Measurements from ENCODE around the gene EHBP1L1.
"Not testable (repeated sequence)": the region's sequence is repeated elsewhere in the genome, so short reads cannot be mapped to it uniquely, and the experiment has no call there.

EHBP1L1 gene

DNA sequence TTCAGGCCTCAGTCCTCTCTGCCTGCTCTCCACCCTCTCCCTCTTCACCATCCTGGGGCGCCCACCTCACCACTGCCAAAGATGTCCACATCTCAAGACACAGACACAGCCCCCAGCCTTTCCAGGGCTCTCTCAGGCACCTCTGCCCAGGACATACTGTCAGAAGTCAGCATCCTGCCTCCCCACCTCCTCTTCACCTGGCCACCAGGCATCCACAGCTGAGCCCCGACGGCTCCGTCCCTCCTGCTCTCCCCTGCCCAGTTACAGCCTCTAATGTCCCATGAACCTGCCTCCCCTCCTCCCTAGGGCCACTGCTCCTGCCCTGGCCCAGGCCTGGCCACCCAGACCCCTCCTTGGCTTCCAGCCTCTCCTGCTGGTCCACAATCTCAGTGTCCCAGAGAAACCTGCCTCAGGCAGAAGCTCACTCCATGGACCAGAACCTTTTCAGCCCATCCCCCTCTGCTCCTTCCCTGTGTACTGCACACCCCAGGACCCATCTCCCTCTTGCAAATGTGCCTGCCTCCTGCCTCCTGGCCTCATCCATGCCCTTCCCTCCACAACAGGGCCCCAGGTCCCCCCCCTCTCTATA lies 20.9 kb upstream of the EHBP1L1 start:
- H3K4me3 Mint-ChIP-seq, result peak overlapping the region; percentile 63
- peaks cover 63% of the 10 kb centered on the region for H3K4me1 Mint-ChIP-seq
- peaks cover 1% of the 10 kb centered on the region for H3K36me3 Mint-ChIP-seq
- H3K27ac Mint-ChIP-seq, result peak overlapping the region; percentile 73
- no peaks in the 10 kb centered on the region for H3K9me3 Mint-ChIP-seq
- no peaks in the 10 kb centered on the region for H3K27me3 Mint-ChIP-seq

DNA sequence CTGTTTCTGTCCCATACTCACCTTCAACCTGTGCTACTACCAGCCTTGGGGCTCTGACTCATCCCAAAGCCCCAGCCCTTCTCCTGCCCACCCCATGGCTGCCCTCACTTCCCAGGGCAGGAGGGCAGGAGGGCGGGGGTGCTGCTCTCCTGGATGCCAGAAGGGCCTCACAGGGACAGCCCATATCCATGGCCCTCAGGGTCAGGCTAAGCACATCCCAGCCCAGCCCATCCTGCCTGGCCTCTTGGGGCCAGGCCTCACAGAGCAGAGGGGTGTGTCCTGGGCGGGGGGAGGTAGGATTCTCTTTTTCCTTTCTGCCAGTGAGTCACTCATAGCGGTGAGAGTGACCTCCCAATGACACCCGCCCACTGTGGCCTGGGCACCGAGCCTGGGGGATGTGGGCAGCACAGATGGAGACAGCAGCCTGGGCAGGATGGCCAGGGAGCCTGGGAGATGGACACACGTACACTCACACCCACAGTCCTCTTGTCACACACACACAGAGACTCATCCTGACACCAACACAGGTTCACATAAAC lies 20.1 kb upstream of the EHBP1L1 start:
- H3K36me3 Mint-ChIP-seq, result peaks cover 1% of the 10 kb centered on the region
- peaks cover 71% of the 10 kb centered on the region for H3K4me1 Mint-ChIP-seq
- no peaks in the 10 kb centered on the region for H3K27me3 Mint-ChIP-seq
- H3K4me3 Mint-ChIP-seq, result peak overlapping the region; percentile 87
- no peaks in the 10 kb centered on the region for H3K9me3 Mint-ChIP-seq
- peak overlapping the region; percentile 71 for H3K27ac Mint-ChIP-seq

DNA sequence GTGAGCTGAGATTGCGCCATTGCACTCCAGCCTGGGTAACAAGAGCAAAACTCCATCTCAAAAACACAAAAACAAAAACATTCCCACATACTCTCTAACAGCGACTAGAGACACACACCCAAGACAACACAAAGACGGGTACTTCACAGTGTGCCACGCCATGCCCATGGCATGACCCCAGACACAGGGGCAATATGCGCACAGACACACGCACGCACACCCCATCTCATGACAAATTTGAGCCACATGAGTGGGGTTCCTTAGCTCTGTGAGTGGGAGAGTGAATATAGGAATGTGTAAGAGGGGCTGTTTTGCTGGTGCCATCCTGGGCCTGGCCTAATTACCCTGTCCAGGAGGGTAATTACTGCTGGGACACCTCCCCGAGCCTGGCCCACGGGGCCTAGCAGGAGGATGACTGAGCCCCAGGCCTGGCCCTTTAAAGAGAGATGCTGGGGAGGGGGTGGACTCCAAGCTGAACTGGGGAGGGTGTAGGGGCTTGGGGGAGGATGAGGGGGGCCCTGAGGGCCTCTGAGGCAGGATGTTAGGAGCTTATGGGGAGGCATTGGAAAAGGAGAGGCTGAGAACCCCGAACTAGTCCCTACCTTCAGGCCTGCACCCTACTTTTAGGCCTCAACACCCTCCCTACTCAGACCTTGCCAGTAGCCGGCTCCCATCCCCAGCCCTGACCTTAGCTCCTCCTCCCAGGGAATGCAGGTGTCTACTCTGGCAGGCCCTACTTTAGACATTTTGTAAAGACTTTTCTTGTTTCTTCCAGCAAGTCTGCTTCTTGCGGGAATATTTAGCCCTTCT lies 19.2 kb upstream of the EHBP1L1 start:
- peak overlapping the region; percentile 87 for H3K4me3 Mint-ChIP-seq
- peak overlapping the region; percentile 93 for H3K27ac Mint-ChIP-seq
- peaks cover under 1% of the 10 kb centered on the region for H3K36me3 Mint-ChIP-seq
- H3K9me3 Mint-ChIP-seq, result no peaks in the 10 kb centered on the region
- H3K27me3 Mint-ChIP-seq, result no peaks in the 10 kb centered on the region
- peaks cover 68% of the 10 kb centered on the region for H3K4me1 Mint-ChIP-seq

GRCh38 chr11:65557280-65558001 lies 18.4 kb upstream of the EHBP1L1 start:
- Mint-ChIP-seq H3K27me3 (no peaks in the 10 kb centered on the region), H3K27ac (peak overlapping the region; percentile 93), H3K36me3 (no peaks in the 10 kb centered on the region), H3K4me1 (peaks cover 67% of the 10 kb centered on the region), H3K4me3 (peak overlapping the region; percentile 87), H3K9me3 (no peaks in the 10 kb centered on the region)

GRCh38 chr11:65558002-65558929 lies 17.6 kb upstream of the EHBP1L1 start, which contains the start of gene LTBP3:
Gene LTBP3 (minus strand): TSS chr11:65558359. CDS start chr11:65557959, 400 bp downstream.
- Mint-ChIP-seq H3K27ac (peak within 1 kb of the TSS; percentile 93), H3K4me1 (peaks cover 61% of the 10 kb centered on the region)

GRCh38 chr11:65558930-65559509 lies 16.8 kb upstream of the EHBP1L1 start:
- Mint-ChIP-seq H3K27me3 (no peaks in the 10 kb centered on the region), H3K27ac (peak overlapping the region; percentile 88), H3K36me3 (no peaks in the 10 kb centered on the region), H3K9me3 (no peaks in the 10 kb centered on the region), H3K4me1 (peaks cover 68% of the 10 kb centered on the region), H3K4me3 (peak overlapping the region; percentile 51)

More at GRCh38 chr11:65558002-65558929, 17.6 kb upstream of the EHBP1L1 start, which contains the start of gene LTBP3:
- H3K9me3 Mint-ChIP-seq, result no peaks in the 10 kb centered on the region
- peak within 1 kb of the TSS; percentile 87 for H3K4me3 Mint-ChIP-seq
- no peaks in the 10 kb centered on the region for H3K27me3 Mint-ChIP-seq
- no peaks in the 10 kb centered on the region for H3K36me3 Mint-ChIP-seq

DNA sequence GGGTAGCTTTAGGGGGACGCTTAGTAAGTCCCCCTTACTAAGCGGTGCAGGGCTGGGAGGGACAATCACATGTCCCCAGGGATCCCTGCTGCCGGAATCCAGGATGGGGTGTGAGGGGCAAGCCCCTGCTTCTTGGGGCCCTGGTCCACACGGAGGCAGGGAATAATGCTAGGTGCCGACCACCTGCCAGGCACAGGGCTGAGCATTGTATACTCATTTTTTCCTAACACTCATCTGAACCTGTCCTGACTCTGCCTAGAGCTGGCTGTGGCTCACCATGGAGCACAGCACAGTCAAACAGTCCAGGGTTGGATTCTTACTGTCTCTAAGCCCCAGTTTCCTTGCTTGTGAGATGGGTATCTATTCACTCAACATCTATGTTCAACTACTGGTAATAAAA lies 16.3 kb upstream of the EHBP1L1 start:
- H3K27ac Mint-ChIP-seq, result peak overlapping the region; percentile 88
- no peaks in the 10 kb centered on the region for H3K27me3 Mint-ChIP-seq
- H3K4me1 Mint-ChIP-seq, result peaks cover 64% of the 10 kb centered on the region
- no peaks in the 10 kb centered on the region for H3K36me3 Mint-ChIP-seq
- no peaks in the 10 kb centered on the region for H3K9me3 Mint-ChIP-seq
- H3K4me3 Mint-ChIP-seq, result peak overlapping the region; percentile 49

DNA sequence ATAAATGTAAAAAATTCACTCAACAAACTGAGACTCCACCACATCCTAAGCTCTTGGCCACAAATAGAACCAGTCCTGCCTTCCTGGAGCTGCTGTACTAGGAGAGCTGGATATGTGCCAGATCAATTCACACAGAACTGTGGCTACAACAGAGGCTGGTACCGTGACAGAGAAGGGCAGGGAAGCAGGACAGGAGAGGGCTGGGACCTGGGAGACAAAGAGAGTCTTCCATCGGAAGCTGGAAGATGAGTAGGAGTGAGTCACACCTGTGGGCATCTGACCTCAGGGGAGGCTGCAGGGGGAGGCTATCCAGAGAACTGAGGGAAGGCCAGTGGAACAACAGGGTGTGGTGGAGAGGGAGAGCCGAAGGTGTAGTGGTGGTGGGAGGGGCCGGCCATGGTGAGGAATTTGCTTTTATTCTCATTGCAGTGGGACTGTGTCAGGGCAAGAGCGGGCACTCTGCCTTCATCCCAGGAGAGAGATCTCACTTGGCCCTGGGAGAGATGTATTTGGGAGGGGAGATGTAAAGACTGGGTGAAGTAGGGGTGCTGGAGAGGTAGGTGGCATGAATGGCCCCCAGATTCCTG lies 15.8 kb upstream of the EHBP1L1 start:
- Mint-ChIP-seq H3K4me3 (no peak overlapping the region), H3K27me3 (no peaks in the 10 kb centered on the region), H3K27ac (peak overlapping the region; percentile 36), H3K9me3 (no peaks in the 10 kb centered on the region), H3K4me1 (peaks cover 62% of the 10 kb centered on the region), H3K36me3 (no peaks in the 10 kb centered on the region)

- no peaks in the 10 kb centered on the region for H3K27me3 Mint-ChIP-seq
- no peak overlapping the region for H3K4me3 Mint-ChIP-seq
- H3K4me1 Mint-ChIP-seq, result peaks cover 62% of the 10 kb centered on the region
- no peaks in the 10 kb centered on the region for H3K36me3 Mint-ChIP-seq
- H3K9me3 Mint-ChIP-seq, result no peaks in the 10 kb centered on the region
- H3K27ac Mint-ChIP-seq, result no peak overlapping the region
Observed at GRCh38 chr11:65560555-65561418, 15.1 kb upstream of the EHBP1L1 start.

DNA sequence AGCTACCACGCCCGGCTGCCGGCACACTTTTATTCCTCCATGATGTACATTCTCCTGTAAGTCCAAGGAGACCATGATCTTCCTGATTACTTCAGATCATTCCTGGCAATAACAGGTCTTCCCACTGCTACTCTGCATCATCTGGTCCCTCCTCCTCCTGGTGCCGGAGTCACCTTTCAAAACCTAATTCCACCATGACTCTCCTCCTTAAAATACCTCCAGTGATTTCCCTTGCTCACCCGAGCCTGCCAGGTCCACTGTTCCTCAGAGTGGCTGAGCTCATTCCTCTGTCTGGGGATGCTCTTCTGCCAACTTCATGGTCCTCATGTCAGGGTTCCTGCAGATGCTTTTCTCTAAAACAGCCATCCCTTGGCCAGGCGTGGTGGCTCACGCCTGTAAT lies 13.8 kb upstream of the EHBP1L1 start:
- no peaks in the 10 kb centered on the region for H3K36me3 Mint-ChIP-seq
- peak overlapping the region; percentile 57 for H3K4me3 Mint-ChIP-seq
- no peaks in the 10 kb centered on the region for H3K27me3 Mint-ChIP-seq
- H3K9me3 Mint-ChIP-seq, result no peaks in the 10 kb centered on the region
- H3K4me1 Mint-ChIP-seq, result peaks cover 63% of the 10 kb centered on the region
- H3K27ac Mint-ChIP-seq, result peak overlapping the region; percentile 90

DNA sequence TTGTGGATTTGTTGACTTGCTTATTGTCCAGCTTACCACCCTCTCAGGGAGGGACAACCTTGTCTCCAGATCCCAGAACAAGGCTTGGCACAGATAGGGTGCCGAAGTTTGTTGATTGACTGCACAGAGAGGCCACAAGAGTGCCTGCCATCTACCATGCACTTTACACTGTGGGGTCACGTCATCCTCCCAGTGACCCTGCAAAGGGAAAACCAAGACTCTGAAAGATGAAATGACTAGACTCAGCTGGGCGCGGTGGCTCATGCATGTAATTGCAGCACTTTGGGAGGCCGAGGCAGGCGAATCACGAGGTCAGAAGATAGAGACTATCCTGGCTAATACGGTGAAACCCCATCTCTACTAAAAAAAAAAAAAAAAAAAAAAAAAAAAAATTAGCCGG lies 13.1 kb upstream of the EHBP1L1 start:
- Mint-ChIP-seq H3K27me3 (no peaks in the 10 kb centered on the region), H3K4me3 (no peak overlapping the region), H3K9me3 (no peaks in the 10 kb centered on the region), H3K27ac (no peak overlapping the region), H3K36me3 (no peaks in the 10 kb centered on the region), H3K4me1 (peaks cover 61% of the 10 kb centered on the region)

- Mint-ChIP-seq H3K36me3 (no peaks in the 10 kb centered on the region), H3K27ac (no peak overlapping the region), H3K4me1 (peaks cover 69% of the 10 kb centered on the region), H3K27me3 (no peaks in the 10 kb centered on the region), H3K9me3 (no peaks in the 10 kb centered on the region), H3K4me3 (no peak overlapping the region)
Observed at GRCh38 chr11:65563601-65564000, 12.3 kb upstream of the EHBP1L1 start.

- peak overlapping the region; percentile 92 for H3K27ac Mint-ChIP-seq
- not testable (repeated sequence) for H3K9me3 Mint-ChIP-seq, H3K36me3 Mint-ChIP-seq, H3K27me3 Mint-ChIP-seq
- H3K4me1 Mint-ChIP-seq, result peaks cover 63% of the 10 kb centered on the region
- H3K4me3 Mint-ChIP-seq, result peak overlapping the region; percentile 40
Observed at GRCh38 chr11:65564879-65565559, 10.8 kb upstream of the EHBP1L1 start.

All from activated naive CD4-positive, alpha-beta T cell treated with anti-CD3 and anti-CD28 coated beads, Interleukin-2, amount 50 U/mL, for 24 hours (primary cell).